Endothelial cell of umbilical vein (primary cell): ENCODE data around the gene CEBPB. TPM values are rescaled to one million over a fixed set of nuclear protein-coding genes. Genes with fewer than 3 reads are reported as not detected.

ENCODE experiments used
- BruUV-seq: library from RNA; stranded (reverse); fragments of 400-500 nt; replicated peaks from 2 replicates; lab custom pipeline; 2021; lab: Mats Ljungman, UMichigan
- CTCF ChIA-PET: fragments of 300-600, 350-600 bp; sonication (Branson Sonifier 250); formaldehyde crosslinking; loops from one replicate; lab custom pipeline; 2021; ENCODE audit warnings: antibody characterized with exemption, inconsistent platforms; lab: Charles Lee
- POLR2A ChIA-PET: fragments of 300-600, 350-600 bp; sonication (Branson Sonifier 250); formaldehyde crosslinking; loops from one replicate; lab custom pipeline; 2021; ENCODE audit warnings: antibody characterized with exemption, inconsistent platforms; lab: Charles Lee
- DNase-seq: peaks from one replicate; pipeline ENCODE4 v3.0.0-alpha.2; 2011; ENCODE audit warnings: low read depth, low spot score
- FAIRE-seq: peaks from 2 replicates; lab custom pipeline; 2011; peaks lifted over from hg19 to GRCh38; lab: Jason Lieb, UNC
- H2AFZ ChIP-seq: 2 replicates; pipeline ENCODE4 v1.6.0; 2012; ENCODE audit warnings: low read depth, low read length, control low read depth, inconsistent platforms
- H3K27ac ChIP-seq: 2 replicates; pipeline ENCODE4 v1.5.1; 2011; ENCODE audit warnings: low read depth, mild to moderate bottlenecking, control low read depth, low read length, moderate library complexity; ENCODE audit not compliant: insufficient read depth
- H3K27me3 ChIP-seq, 2 experiments: 2 replicates each; pipeline versions ENCODE4 v1.6.0 to v1.6.1; 2011; ENCODE audit warnings: low read length in 2 of 2, mixed read lengths in 1 of 2; ENCODE audit not compliant: control insufficient read depth in 2 of 2, insufficient read depth in 2 of 2
- H3K36me3 ChIP-seq, 2 experiments: 2 replicates in 1 of 2; 3 replicates in 1 of 2; pipeline ENCODE4 v1.5.1; 2011; ENCODE audit warnings: low read length in 2 of 2, mild to moderate bottlenecking in 1 of 2, moderate library complexity in 1 of 2; ENCODE audit not compliant: control insufficient read depth in 2 of 2, insufficient read depth in 2 of 2; ENCODE audit errors: extremely low read depth in 1 of 2
- H3K4me1 ChIP-seq: 3 replicates; pipeline ENCODE4 v1.5.1; 2011; ENCODE audit warnings: mild to moderate bottlenecking, low read length; ENCODE audit not compliant: control insufficient read depth, insufficient read depth; ENCODE audit errors: extremely low read depth
- H3K4me2 ChIP-seq: 2 replicates; pipeline ENCODE4 v1.6.1; 2011; ENCODE audit warnings: low read length, control low read depth, mixed read lengths; ENCODE audit not compliant: insufficient read depth
- H3K4me3 ChIP-seq, 3 experiments: fragments of 200-600 bp in 1 of 3; sonication (generic), shearing (Covaris generic) in 1 of 3; replicated peaks in 1 of 3; 2 replicates each; pipeline ENCODE4 v1.5.1; 2011 to 2016; ENCODE audit warnings: control low read depth in 3 of 3, low read length in 3 of 3, mild to moderate bottlenecking in 2 of 3, inconsistent platforms in 1 of 3, low read depth in 1 of 3, moderate library complexity in 1 of 3; ENCODE audit not compliant: insufficient read depth in 1 of 3
- H3K79me2 ChIP-seq: 2 replicates; pipeline ENCODE4 v1.6.0; 2012; ENCODE audit warnings: low read length, inconsistent platforms; ENCODE audit not compliant: control insufficient read depth, insufficient read depth
- H3K9ac ChIP-seq: replicated peaks from 2 replicates; pipeline ENCODE3; 2011; ENCODE audit warnings: low read length, control low read depth; ENCODE audit not compliant: insufficient read depth; ENCODE audit errors: extremely low read depth
- H3K9me1 ChIP-seq: replicated peaks from 3 replicates; pipeline ENCODE4 v1.6.0; 2011; ENCODE audit warnings: mild to moderate bottlenecking, low read length; ENCODE audit not compliant: control insufficient read depth, insufficient read depth; ENCODE audit errors: extremely low read depth
- H3K9me3 ChIP-seq: replicated peaks from 2 replicates; pipeline ENCODE4 v1.5.1; 2012; ENCODE audit warnings: low read length, inconsistent platforms; ENCODE audit not compliant: control insufficient read depth, insufficient read depth
- H4K20me1 ChIP-seq: replicated peaks from 2 replicates; pipeline ENCODE3; 2011; ENCODE audit warnings: mild to moderate bottlenecking, low read length; ENCODE audit not compliant: control insufficient read depth, insufficient read depth; ENCODE audit errors: extremely low read depth
- CTCF ChIP-seq, 2 donors: IDR thresholded peaks; 1 replicate in 1 of 2; 2 replicates in 1 of 2; pipeline ENCODE4 v1.5.1; 2011; ENCODE audit warnings: low read length in 2 of 2, mild to moderate bottlenecking in 2 of 2, moderate library complexity in 2 of 2, control low read depth in 1 of 2, inconsistent platforms in 1 of 2, low read depth in 1 of 2; ENCODE audit not compliant: insufficient read depth in 1 of 2; ENCODE audit errors: extremely low read depth in 1 of 2
- EZH2 ChIP-seq: IDR thresholded peaks from 2 replicates; pipeline ENCODE4 v1.6.1; 2012; ENCODE audit warnings: borderline replicate concordance, low read depth, mild to moderate bottlenecking, moderate library complexity, low read length, inconsistent platforms; ENCODE audit not compliant: severe bottlenecking
- FOS ChIP-seq: IDR thresholded peaks from 2 replicates; pipeline ENCODE4 v1.6.1; 2011; ENCODE audit warnings: mild to moderate bottlenecking, low read length, moderate library complexity, borderline replicate concordance; ENCODE audit not compliant: insufficient read depth
- GATA2 ChIP-seq: IDR thresholded peaks from 2 replicates; pipeline ENCODE4 v1.7.0; 2011; ENCODE audit warnings: low read depth, mild to moderate bottlenecking, moderate library complexity, mixed read lengths, low read length; ENCODE audit not compliant: insufficient read length, insufficient read depth
- JUN ChIP-seq: IDR thresholded peaks from 2 replicates; pipeline ENCODE4 v1.6.1; 2011; ENCODE audit warnings: borderline replicate concordance, low read depth; ENCODE audit not compliant: insufficient read length, insufficient read depth
- MAX ChIP-seq: IDR thresholded peaks from 2 replicates; pipeline ENCODE4 v1.6.1; 2011; ENCODE audit not compliant: insufficient read depth, insufficient read length
- MYC ChIP-seq: IDR thresholded peaks from one replicate; pipeline ENCODE4 v1.6.1; 2011; ENCODE audit warnings: mild to moderate bottlenecking, low read depth, low read length
- POLR2A ChIP-seq: IDR thresholded peaks from 2 replicates; pipeline ENCODE4 v1.6.1; 2012; ENCODE audit warnings: low read depth, mild to moderate bottlenecking, control low read depth, low read length
- POLR2AphosphoS5 ChIP-seq: IDR thresholded peaks from 2 replicates; pipeline ENCODE4 v1.6.1; 2012; ENCODE audit warnings: low read depth, mild to moderate bottlenecking, control low read depth, low read length, moderate library complexity; ENCODE audit not compliant: insufficient read depth
- dilution Hi-C: fragments of 300-500 bp; cut with MboI; formaldehyde crosslinking; loops from one replicate; pipeline ENCODE4 v1.15.0; 2019; ENCODE audit warnings: low sequenced_read_pairs; ENCODE audit not compliant: extremely low pct_ligation_motif_present
- intact Hi-C: fragments of 100-400 bp; cut with micrococcal nuclease; formaldehyde crosslinking; loops from one replicate; pipeline ENCODE4 v1.10.0; 2022
- polyA plus RNA-seq, 4 experiments: library from polyadenylated mRNA; depleted of rRNA in 3 of 4; stranded (reverse) in 3 of 4; unstranded in 1 of 4; fragments of >200 nt; gene quantifications; 2 replicates each; pipeline versions ENCODE4 v1.2.1 to v1.2.3, GENCODE V29; 2011 to 2012; ENCODE audit warnings: missing spikeins in 1 of 4
- total RNA-seq: library from RNA; stranded (reverse); gene quantifications from 2 replicates; pipeline ENCODE4 v1.2.3, GENCODE V29; 2021

The CEBPB gene
- total and polyA plus RNA-seq, 2 donors (not counting 3 experiments of a cell fraction or from before 2014, with no cell fraction given), result 3.7 to 11.4 TPM

GRCh38 chr20:50185426-50185825 is 5.2 kb upstream of the CEBPB start:
- no peaks in the 10 kb centered on the region for H3K79me2 ChIP-seq
- BruUV-seq, result no TSS peak
- ChIA-PET POLR2A (no interaction called here), CTCF (interaction anchor here (0.6 to 2.5 kb wide), 20 partner anchors 16 to 564 kb away, joined by 3 to 33 read pairs (median 4); no protein-coding TSS in a partner anchor)
- no peak for FAIRE-seq
- H3K36me3 ChIP-seq, result no peaks in the 10 kb centered on the region
- intact Hi-C loops, result no loop called here
- no peaks in the 10 kb centered on the region for H3K9me3 ChIP-seq
- no peak overlapping the region for H3K4me2 ChIP-seq
- H2AFZ ChIP-seq, result no peak overlapping the region
- H3K4me3 ChIP-seq, result no peak overlapping the region
- dilution Hi-C loops, result no loop called here
- H3K9ac ChIP-seq, result no peak overlapping the region
- H3K9me1 ChIP-seq, result no peaks in the 10 kb centered on the region
- H3K27me3 ChIP-seq, result peaks cover 0 to 2% of the 10 kb centered on the region in 2 experiments
- H3K27ac ChIP-seq, result no peak overlapping the region
- no peak for DNase-seq
- no peaks in the 10 kb centered on the region for H3K4me1 ChIP-seq
- H4K20me1 ChIP-seq, result no peaks in the 10 kb centered on the region
- TF ChIP-seq POLR2A (no peak), MAX (no peak), JUN (no peak), POLR2AphosphoS5 (no peak), CTCF (IDR thresholded peaks at IDR 0.05; ENCODE audit: extremely low read depth in 1 of 2, insufficient read depth in 1 of 2, low read depth in 1 of 2, low read length in 2 of 2) (no peak), FOS (no peak), GATA2 (no peak), MYC (no peak), EZH2 (no peak)
